ENCODE results near the gene SERTAD4.
"Not testable (repeated sequence)": the region's sequence is repeated elsewhere in the genome, so short reads cannot be mapped to it uniquely, and the experiment has no call there.

Gene SERTAD4

DNA sequence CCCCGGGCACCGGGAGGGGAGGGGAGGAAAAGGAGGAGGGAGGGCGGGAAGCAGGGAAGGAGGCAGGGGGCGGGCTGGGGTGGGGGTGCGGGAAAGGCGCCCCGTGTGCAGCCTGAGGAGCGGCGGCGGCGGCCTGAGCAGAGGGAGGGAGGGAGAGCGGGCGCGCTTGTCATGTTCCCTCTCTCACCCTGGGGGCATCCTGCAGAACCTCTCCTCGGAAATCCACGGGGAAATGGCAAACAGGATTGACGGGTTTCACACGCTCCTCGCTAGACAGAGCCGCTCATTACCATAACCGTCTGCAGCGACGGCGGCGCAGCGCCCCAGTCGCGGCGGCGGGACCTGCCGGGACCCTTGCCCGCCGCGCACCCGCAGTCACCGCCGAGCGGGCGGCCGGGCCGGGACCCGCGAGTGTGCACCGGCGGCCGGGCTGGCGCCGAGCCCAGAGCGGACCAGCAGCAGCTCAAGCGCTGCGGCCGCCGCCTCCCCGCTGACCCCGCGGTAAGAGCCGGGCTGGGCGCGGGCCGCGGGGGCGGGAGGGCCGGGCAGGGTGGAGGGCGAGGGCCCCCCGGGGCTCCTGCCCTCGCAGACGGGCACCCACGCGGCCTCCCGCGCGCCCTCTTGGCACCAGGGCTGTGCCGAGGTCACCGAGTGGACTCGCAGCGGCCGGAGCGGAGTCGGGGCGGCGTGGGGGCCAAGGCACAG lies at the start of gene SERTAD4:
SERTAD4 (plus strand) TSS at position 286 of the 705 bp plus-strand sequence. CDS start 5,165 bp downstream, outside the sequence.
- DNase-seq, result no peak

DNA sequence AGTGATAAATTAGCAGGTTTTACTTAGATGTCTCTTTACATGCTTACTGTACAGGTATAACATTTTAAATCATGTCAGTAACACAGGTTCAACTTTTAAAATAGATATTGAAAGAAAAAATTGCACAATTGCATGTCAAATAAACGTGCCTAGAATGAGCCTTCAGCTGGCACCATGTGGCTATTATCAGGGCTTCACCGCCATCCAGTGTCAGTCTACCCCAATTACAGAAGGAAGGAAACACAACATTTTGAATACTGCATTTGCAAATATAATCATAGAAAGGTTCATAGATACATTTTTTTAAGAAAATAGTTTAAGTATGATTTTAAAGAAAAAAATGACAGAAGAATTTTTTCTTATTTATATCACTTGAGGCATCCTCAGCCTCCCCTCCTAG lies 47.5 kb upstream of the SERTAD4 start:
- no peak for DNase-seq

DNA sequence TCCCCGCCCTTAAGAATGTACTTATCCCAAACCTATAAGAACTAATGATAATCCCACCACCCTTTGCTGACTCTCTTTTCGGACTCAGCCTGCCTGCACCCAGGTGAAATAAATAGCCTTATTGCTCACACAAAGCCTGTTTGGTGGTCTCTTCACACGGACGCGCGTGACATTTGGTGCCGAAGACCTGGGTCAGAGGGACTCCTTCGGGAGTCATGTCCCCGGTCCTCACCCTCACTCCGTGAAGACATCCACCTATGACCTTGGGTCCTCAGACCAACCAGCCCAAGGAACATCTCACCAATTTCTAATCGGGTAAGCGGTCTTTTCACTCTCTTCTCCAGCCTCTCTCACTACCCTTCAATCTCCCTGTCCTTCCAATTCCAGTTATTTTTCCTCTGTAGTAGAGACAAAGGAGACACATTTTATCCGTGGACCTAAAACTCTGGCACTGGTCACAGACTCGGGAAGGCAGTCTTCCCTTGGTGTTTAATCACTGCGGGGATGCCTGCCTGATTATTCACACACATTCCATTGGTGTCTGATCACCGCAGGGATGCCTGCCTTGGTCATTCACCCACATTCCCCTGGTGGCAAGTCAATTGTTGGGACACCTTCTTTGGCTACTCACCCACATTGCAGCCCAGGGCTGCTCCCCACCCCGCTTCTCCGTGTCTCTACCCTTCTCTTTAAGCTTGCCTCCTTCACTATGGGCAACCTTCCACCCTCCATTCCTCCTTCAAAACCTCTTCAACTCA lies 44.6 kb upstream of the SERTAD4 start:
- not testable (repeated sequence) for DNase-seq

DNA sequence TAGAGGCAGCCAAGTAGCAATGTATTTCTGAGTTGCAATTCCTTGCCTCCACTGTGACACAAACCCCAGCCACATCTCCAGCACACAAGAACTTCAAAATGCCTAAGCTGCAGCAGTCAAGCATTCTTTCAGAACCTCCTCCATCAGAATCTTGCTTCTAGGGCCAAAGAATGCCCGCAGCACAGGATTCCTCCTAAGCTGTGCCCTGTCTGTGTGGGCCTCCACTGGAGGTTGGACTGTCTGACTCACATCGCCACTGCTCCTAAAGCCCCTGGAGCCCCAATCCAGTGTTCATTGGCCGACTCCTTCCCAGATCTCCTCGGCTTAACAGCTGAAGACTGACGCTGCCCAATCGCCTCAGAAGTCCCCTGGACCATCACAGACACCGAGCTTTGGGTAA lies 43.2 kb upstream of the SERTAD4 start:
- DNase-seq, result no peak

DNA sequence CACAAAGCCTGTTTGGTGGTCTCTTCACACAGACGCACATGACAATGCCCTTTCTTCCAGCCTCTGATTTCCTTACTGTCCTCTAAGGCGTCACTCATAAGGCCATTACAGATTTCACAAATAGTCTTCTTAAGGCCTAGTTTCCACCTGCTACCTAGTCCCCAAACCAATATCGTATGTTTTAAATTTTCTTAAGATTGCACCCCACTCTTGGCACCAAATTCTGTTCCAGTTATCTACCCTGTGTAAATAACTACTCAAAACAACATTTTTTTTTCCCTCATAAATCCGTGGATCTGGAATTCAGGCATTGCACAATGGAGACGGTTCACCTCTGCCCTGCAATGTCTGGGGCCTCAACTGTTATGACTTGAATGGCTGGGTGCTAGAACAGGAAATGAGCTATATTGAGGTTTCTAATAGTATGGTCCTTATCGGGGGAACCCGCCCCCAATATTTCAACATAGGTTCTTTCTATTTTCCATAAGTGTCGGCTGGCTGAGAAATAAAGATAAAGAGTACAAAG lies 36.9 kb upstream of the SERTAD4 start:
- DNase-seq, result no peak

DNA sequence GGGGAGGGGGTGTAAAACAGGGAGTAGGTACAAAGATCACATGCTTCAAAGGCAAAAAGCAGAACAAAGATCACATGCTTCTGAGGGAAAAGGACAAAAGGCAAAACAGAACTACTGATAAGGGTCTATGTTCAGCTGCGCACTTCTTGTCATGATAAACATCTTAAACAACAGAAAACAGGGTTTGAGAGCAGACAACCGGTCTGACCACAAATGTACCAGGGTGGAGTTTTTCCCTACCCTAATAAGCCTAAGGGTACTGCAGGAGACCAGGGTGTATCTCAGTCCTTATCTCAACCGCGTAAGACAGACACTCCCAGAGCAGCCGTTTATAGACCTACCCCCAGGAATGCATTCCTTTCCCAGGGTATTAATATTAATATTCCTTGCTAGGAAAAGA lies 36.3 kb upstream of the SERTAD4 start:
- not testable (repeated sequence) for DNase-seq

DNA sequence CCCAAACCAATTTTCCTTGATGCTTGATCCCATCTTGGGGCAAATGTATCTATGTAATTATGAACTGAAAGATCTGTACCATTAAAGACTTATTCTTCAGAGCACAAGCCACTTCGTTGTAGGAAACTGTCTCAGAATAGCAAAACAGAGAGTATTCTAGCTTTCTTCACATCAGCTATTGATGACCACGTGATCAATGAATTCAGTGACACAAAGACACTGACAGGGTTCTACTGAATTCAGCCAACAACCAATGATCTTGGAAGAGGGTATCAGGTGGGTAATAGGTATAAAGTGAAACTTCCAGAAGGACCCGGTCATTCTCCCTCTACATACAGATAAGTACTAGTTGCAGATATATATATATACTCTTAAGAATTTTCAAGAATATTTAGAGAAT lies 33.8 kb upstream of the SERTAD4 start:
- DNase-seq, result no peak

DNA sequence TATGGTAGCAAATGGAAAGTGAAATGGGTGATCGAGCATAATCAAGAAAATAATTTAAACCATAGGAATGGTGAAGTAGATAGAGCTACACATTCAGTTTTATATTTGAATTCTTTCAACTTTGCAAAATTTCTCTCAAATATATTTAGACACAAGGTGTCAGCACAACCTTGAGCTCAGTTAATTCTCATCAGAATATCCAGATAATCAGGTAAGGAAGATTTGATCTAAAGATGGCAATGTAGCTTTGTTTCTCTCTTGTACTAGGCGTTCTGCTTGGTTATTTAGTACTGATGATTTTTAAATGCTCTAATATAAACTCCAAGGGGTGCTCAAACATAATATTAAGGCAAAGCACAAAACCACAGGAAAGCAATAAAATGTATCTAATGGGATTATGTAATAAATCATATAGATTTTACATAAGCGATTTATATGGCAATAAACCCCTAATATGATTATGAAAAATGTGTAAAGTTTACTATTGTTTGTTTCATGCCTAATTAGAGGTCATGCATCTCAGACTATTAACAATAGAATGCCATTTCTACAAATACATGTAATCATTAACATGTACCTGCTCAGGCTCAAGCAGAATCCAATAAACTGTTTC lies 32.4 kb upstream of the SERTAD4 start:
- DNase-seq, result no peak

DNA sequence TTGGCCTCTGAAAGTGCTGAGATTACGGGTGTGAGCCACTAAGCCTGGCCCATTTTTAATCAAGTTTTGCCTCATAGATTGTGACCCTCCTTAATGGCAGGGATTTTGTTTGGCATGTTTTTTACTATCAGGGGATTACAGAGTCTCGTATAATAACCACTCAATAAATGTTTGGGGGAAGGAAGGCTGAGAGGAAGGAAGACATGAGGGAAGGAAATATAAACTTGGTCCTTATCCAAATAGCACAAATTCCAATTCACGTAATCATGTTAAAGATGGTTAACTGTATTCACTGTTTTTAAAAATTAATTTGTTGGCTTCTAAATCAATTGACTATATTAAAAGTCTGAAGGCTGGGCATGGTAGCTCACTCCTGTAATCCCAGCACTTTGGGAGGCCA lies 30.9 kb upstream of the SERTAD4 start:
- DNase-seq, result no peak

DNA sequence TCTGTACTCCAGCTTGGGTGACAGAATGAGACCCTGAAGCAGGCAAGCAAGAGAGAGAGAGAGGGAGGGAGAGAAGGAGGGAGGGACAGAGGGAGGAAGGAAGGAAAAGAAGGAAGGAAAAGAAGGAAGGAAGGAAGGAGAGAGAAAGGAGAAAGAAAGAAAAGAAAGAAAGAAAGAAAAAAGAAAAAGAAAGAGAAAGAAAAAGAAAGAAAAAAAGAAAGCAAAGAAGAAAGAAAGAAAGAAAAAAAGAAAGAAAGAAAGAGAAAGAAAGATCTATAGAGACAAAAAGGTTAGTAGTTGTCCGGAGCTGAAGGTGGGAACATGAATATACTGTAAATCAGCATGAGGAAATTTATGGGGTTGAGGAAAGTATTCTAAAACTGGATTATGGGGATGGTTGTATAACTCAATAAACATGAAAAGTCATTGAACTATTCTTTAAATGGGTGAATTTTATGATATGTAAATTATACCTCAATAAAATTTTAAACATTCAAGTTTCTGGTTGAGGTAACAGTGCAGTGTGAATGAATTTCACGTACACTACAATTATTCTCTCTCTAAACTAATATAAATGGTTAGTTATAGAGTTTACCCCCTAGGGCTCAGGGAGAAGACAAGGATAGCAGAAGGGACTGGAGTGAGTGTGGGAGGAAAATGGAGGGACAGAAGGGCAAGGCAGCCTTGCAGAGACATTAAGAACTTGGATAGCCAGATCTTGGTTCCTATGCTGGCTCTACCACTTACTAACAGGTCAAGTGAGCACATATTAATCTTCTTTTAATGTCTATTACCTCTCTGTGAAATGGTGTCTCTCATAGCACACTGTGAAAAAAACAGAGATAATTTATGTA lies 24.8 kb upstream of the SERTAD4 start:
- no peak for DNase-seq

DNA sequence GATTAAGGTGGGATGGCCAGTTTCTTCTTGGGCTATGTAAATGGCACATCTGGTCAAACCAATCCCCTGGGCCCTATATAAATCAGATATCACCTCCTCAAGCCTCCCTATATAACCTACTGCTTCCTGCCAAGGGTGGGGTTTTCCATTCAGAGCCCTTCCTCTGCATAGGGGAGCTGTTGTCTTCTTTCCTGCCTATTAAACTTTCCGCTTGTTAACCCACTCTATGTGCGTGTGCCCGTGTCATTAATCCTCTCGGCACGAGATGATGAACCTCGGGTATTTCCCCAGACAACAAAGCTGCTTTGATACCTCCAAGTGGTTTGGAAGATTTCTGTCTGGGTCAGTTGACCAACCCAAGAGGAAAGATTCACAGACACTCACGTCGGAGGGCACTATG lies 19.3 kb upstream of the SERTAD4 start:
- DNase-seq, result no peak

DNA sequence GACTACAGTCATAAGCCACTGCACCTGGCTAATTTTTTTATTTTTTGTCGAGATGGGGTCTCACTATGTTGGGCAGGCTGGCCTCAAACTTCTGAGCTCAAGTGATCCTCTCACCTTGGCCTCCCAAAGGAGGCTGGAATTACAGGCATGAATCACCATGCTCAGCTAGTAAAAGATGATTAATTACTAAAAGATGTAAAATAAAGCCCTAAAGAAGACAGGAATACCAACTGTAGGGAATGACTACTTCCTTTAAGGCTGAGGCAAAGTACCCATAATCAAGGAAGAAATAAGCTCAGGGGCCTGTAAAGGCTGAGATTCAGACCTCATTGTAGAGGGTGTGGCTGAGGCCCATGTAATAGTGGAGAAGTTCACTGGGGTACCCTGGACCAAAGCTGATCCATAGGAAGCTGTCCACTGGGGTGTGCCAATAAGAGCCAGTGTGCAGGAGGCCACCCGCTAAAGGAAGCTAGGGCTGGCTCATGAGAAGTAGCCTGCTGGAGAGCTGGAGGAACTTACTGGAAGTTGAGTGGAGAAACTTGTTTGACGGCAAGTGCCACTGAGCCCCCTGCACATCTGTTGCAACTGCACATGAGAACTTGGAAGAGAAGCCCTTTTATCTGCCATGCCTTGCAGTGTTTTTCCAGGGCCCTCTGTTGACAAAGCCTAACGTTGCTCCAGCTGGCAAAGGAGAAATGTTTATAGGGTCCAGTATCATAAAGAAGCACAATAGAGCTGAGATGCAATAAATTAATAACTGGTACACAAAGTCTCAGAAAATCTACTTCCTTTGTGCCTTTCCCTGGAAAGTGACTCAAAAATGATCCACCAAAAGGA lies 17.8 kb upstream of the SERTAD4 start:
- no peak for DNase-seq

DNA sequence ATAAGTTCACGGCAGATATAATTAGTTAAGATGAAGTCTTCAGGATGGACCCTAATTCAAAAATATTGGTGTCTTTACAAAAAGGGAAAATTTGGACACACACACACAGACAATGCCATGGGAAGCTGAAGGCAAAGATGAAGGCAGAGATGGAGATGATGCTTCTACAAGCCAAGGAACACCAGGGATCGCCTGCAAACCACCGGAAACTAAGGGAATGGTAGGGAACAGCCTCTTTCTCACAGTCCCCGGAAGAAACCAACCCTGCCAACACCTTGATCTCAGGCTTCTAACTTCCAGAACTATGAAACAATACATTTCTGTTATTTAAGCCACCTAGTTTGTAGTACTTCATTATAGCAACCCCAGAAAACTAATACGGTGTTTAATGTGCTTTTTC lies 15.1 kb upstream of the SERTAD4 start:
- no peak for DNase-seq

DNA sequence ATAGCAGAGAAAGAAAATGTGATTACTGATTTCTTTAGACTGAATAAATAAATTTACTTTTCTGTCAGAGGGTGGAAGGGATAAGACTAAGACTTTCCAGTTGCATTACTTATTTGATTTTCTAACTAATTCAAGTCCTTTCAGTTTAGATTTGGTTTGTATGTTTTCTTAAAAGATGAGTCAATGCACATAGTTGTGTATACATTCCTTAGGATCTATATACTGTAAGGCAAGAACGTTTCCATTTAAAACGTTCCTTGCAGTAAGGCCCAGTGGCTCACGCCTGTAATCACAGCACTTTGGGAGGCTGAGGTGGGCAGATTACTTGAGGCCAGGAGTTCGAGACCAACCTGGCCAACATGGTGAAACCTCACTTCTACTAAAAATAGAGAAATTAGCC lies 14.5 kb upstream of the SERTAD4 start:
- DNase-seq, result no peak

DNA sequence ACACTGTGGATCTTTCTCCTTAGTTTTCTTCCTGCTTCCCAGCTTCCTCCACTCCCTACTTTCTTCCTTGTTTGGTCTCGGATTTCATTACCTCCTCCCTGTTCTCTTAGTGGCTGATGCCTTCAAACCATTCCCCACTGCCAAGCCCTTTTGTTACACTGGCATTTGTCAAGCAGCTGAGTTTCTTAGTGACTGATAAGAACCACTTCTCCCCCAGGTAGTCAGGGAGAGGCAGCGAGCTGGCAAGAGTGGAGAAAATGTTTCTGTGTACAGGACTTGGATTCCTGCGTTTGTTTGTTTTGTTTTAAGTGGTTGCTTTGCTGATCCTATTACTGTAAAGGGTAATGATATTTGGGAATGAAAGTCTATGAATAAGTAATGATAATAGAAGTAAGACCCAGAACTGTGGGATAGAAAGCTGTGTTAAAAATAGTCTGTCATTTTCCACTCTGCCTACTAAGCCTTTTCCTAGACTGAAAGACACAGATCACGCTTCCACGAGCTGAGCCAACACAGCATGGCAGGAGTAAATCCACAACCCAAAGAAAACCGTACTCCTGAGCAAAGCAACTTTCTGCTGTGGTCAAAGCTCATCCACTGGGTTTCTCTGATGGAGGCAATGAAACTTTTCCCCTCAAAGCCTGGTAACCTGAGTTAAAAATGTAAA lies 10.1 kb upstream of the SERTAD4 start:
- DNase-seq, result no peak

DNA sequence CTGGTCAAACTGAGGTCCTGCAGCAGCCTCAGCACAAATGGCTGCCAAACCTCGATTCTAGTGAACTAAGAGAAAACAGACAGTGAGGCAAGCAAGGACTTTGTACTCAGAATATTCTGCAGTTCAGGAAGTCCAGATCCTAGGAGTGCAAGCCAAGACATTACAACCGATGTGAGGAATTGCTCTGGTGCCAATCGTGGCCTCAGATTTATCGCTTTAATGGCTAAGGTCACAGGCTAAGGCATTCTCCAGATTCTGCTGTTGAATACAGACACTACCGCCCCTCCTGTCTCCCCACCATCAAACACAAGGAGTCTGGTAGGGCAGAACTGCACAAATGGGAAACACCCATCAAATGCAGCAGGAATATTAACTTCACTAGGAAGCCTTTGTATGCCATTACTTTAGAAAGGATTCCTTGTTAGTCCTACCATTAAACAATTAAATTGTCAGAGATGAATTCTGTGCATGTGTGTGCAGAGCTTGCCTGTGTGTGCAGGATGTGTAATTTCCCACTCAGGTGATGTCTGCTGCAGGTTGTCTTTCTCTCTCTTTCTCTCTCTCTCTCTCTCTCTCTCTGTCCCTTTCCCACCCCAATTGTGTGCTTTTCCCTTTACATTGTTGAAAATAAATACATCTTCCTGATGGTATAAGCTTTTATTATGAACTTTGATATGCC lies 9.2 kb upstream of the SERTAD4 start:
- no peak for DNase-seq

DNA sequence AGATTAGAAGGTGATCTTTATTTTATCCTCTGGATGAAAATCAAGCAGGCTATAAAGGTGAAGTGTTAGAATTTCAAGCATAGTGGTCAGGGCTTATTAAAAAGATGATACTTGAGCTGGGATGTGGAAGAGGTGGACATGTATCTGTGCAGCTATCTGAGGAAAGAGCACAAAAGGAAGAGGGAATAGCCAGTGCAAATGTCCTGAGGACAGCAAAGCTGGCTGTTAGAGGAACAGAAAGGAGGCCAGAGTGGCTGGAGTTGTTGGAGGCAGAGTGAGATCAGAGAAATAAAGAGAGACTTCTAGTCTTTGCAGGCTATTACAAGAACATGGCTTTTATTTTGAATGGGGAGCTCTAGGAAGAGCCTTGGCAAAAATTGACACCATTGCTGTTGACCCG lies 4.4 kb upstream of the SERTAD4 start:
- DNase-seq, result no peak

DNA sequence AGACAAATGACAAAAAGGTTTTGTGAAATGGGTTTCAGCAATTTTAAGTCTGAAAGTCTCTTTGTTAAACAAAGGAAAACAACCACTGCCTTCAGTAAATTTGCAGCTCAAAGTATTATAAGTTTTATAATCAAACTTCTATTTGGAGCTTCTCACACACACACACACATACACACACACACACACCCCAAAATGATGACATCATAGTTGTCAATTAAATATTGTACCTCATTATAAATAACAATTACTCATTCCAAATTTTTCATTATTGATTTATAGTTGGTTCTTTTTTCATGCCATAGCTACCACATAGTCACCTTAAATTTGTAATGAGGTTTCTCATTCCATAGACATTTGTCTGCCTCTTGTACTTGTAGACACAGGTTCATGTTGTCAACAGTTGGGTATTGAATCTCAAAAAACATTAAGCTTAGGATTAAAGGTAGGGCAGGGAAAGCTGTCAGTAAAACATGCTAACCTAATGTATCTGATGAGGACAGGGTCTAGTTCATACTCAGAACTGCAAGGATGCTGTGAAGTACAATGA lies 2.4 kb upstream of the SERTAD4 start:
- DNase-seq, result no peak

DNA sequence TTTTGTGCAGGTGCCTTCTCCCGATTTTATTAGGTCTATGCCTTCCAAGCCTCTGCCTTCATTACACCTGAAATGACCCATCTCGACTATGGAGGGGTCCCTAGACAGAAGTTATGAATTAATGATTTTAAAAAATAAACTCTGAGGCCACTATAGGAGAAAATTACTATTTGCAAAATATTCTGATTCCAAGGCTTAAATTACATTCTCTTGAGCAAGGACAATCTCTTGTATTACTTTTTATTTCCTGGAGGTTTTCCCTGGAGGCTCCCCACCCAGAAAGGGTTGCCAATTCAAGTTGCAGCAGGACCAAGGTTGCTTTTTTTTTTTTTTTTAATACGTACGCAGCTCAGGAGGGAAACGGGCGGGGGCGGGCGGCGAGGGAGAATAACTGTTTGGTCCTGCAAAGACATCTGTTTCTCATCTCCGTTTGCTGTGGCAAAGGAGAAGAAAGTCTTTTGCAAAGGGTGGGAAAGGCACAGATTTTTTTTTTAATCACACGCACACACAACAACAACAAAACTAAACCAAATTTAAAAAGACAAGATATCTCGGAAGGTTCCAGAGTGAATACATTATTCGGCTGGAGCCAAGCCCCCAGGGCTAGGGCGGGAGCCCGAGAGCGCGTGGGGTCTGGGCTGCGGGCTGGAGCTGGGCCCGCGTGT lies 618 bp upstream of the SERTAD4 start:
- no peak for DNase-seq

DNA sequence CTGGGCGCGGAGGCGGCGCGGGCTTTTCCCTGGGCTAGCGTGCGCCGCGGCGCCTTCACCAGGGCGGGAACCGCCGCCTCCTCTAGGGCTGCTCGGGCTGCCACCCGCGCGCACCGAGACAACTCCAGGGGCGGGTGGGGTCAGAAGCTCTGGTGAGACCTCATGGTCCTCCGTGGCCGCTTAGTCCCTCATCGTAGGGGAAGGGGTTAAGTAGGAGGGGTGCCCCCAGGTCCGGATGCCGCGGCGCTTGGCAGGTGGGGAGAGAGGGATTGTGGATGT lies 559 bp downstream of the SERTAD4 start:
- DNase-seq, result no peak

Data from NK-92 treated with Interleukin-12 subunit alpha and Interleukin-12 subunit beta, amount 100 ng/mL, for 24 hours (cell line).